Measurements from ENCODE around the gene FAM171A1. TPM values are rescaled to one million over a fixed set of nuclear protein-coding genes. Genes with fewer than 3 reads are reported as not detected.
A peak's percentile ranks its signal among the peaks of the same experiment; 100 is the strongest.

The FAM171A1 gene
- total and polyA plus RNA-seq, 4 donors: 3.4 to 23.5 (median 9.7) TPM

GRCh38 chr10:15245530-15245929 lies 125.6 kb downstream of the FAM171A1 start:
- no peak for TF ChIP-seq CTCF (IDR thresholded peaks at IDR 0.05; ENCODE audit: control extremely low read depth, extremely low read depth)
- DNase-seq: peak in 1 of 3 donors; percentile 20
- peaks cover 0 to 15% (median 6%) of the 10 kb centered on the region in 4 donors for H3K36me3 ChIP-seq (ENCODE audit: control insufficient read depth in 4 of 4, insufficient read depth in 4 of 4, low read length in 4 of 4)
- H3K27me3 ChIP-seq (ENCODE audit: control insufficient read depth in 3 of 3, insufficient read depth in 3 of 3, low read length in 2 of 3): no peaks in the 10 kb centered on the region
- no peak overlapping the region for H3K27ac ChIP-seq (ENCODE audit: low read depth in 1 of 2, low read length in 1 of 2)
- 65 to 77% methylated on average over 3 of the region's 3 CpGs for WGBS, 2 donors
- no peak for ATAC-seq (ENCODE audit: insufficient read depth, low FRiP score)
- H3K4me3 ChIP-seq: no peak overlapping the region
- H3K9ac ChIP-seq (ENCODE audit: insufficient read depth in 1 of 2, low read length in 2 of 2): no peak overlapping the region
- H3K4me1 ChIP-seq (ENCODE audit: control insufficient read depth in 5 of 5, insufficient read depth in 5 of 5, low read length in 5 of 5): peaks cover 0 to 1% (median 0%) of the 10 kb centered on the region in 5 donors
- no peaks in the 10 kb centered on the region for H3K9me3 ChIP-seq (ENCODE audit: control insufficient read depth in 4 of 4, insufficient read depth in 3 of 4, low read length in 3 of 4)

- no peak for ATAC-seq (ENCODE audit: insufficient read depth, low FRiP score)
- Histone ChIP-seq H3K4me3 (no peak overlapping the region), H3K36me3 (ENCODE audit: control insufficient read depth in 4 of 4, insufficient read depth in 4 of 4, low read length in 4 of 4) (peaks cover 0 to 15% (median 6%) of the 10 kb centered on the region in 4 donors), H3K27me3 (ENCODE audit: control insufficient read depth in 3 of 3, insufficient read depth in 3 of 3, low read length in 2 of 3) (no peaks in the 10 kb centered on the region), H3K27ac (ENCODE audit: low read depth in 1 of 2, low read length in 1 of 2) (no peak overlapping the region), H3K9ac (ENCODE audit: insufficient read depth in 1 of 2, low read length in 2 of 2) (no peak overlapping the region), H3K9me3 (ENCODE audit: control insufficient read depth in 4 of 4, insufficient read depth in 3 of 4, low read length in 3 of 4) (no peaks in the 10 kb centered on the region), H3K4me1 (ENCODE audit: control insufficient read depth in 5 of 5, insufficient read depth in 5 of 5, low read length in 5 of 5) (peaks cover 0 to 1% (median 0%) of the 10 kb centered on the region in 5 donors)
- TF ChIP-seq CTCF (IDR thresholded peaks at IDR 0.05; ENCODE audit: control extremely low read depth, extremely low read depth): no peak
- no peak for DNase-seq
- 91 to 92% methylated on average over 12 of the region's 12 CpGs for WGBS, 2 donors
Measured at GRCh38 chr10:15244635-15245197, 126.4 kb downstream of the FAM171A1 start.

- ATAC-seq (ENCODE audit: insufficient read depth, low FRiP score) (no peak), DNase-seq (no peak)
- Histone ChIP-seq H3K4me1 (ENCODE audit: control insufficient read depth in 5 of 5, insufficient read depth in 5 of 5, low read length in 5 of 5) (peaks cover 0 to 1% (median 0%) of the 10 kb centered on the region in 5 donors), H3K36me3 (ENCODE audit: control insufficient read depth in 4 of 4, insufficient read depth in 4 of 4, low read length in 4 of 4) (peaks cover 0 to 15% (median 6%) of the 10 kb centered on the region in 4 donors), H3K27me3 (ENCODE audit: control insufficient read depth in 3 of 3, insufficient read depth in 3 of 3, low read length in 2 of 3) (no peaks in the 10 kb centered on the region), H3K9me3 (ENCODE audit: control insufficient read depth in 4 of 4, insufficient read depth in 3 of 4, low read length in 3 of 4) (no peaks in the 10 kb centered on the region), H3K27ac (ENCODE audit: low read depth in 1 of 2, low read length in 1 of 2) (no peak overlapping the region), H3K4me3 (no peak overlapping the region), H3K9ac (ENCODE audit: insufficient read depth in 1 of 2, low read length in 2 of 2) (no peak overlapping the region)
- 88% methylated on average over 12 of the region's 12 CpGs for WGBS, 2 donors
- no peak for TF ChIP-seq CTCF (IDR thresholded peaks at IDR 0.05; ENCODE audit: control extremely low read depth, extremely low read depth)
Measured at GRCh38 chr10:15242261-15242840, 128.7 kb downstream of the FAM171A1 start.

Measured in lung (tissue), 12 donors.